HL-60 (cell line): ENCODE measurements around the gene USP24.

Source experiments
- DNase-seq, 2 experiments: peaks; one replicate each; pipeline ENCODE4 v3.0.0-alpha.2; 2010 to 2020; ENCODE audit warnings: low read depth in 1 of 2, low spot score in 1 of 2
- H3K27ac ChIP-seq: fragments of 250-450 bp; sonication (Bioruptor Pico); replicated peaks from 2 replicates; pipeline ENCODE4 v1.5.1; 2020; ENCODE audit warnings: mild to moderate bottlenecking, moderate library complexity
- H3K27me3 ChIP-seq: fragments of 250-450 bp; sonication (Bioruptor Pico); 2 replicates; pipeline ENCODE4 v1.5.1; 2021; ENCODE audit warnings: mild to moderate bottlenecking, moderate library complexity; ENCODE audit not compliant: insufficient read depth, poor library complexity, severe bottlenecking
- H3K4me3 ChIP-seq: replicated peaks from 2 replicates; pipeline ENCODE4 v1.5.1; 2011; ENCODE audit warnings: mild to moderate bottlenecking, control low read depth, low read length; ENCODE audit not compliant: insufficient read depth
- GABPA ChIP-seq: IDR thresholded peaks from 2 replicates; pipeline ENCODE4 v1.6.1; 2012; ENCODE audit warnings: low read depth
- POLR2AphosphoS5 ChIP-seq: IDR thresholded peaks from 2 replicates; pipeline ENCODE4 v1.6.1; 2012; ENCODE audit warnings: low read depth
- SPI1 ChIP-seq: IDR thresholded peaks from 2 replicates; pipeline ENCODE4 v1.6.1; 2012; ENCODE audit warnings: low read depth, mild to moderate bottlenecking, borderline replicate concordance
- TF ChIP-seq, protein P1 (sequence below): IDR thresholded peaks from one replicate; pipeline ENCODE4 v1.5.1; 2011; ENCODE audit warnings: low read length, control low read depth, inconsistent platforms; ENCODE audit not compliant: insufficient read depth
- TF ChIP-seq, protein P2 (sequence below): IDR thresholded peaks from 2 replicates; pipeline ENCODE4 v1.6.1; 2012; ENCODE audit warnings: low read depth; ENCODE audit not compliant: insufficient replicate concordance

The USP24 gene

GRCh38 chr1:55239548-55239947 is 24.4 kb upstream of the USP24 start:
- no peak overlapping the region for H3K27ac ChIP-seq

GRCh38 chr1:55235722-55236121 is 20.6 kb upstream of the USP24 start:
- Histone ChIP-seq H3K27me3 (no peaks in the 10 kb centered on the region), H3K4me3 (no peak overlapping the region), H3K27ac (no peak overlapping the region)
- DNase-seq: no peak
- no peak for TF ChIP-seq GABPA
- no peak for TF ChIP-seq POLR2AphosphoS5
- TF ChIP-seq, protein P1, sequence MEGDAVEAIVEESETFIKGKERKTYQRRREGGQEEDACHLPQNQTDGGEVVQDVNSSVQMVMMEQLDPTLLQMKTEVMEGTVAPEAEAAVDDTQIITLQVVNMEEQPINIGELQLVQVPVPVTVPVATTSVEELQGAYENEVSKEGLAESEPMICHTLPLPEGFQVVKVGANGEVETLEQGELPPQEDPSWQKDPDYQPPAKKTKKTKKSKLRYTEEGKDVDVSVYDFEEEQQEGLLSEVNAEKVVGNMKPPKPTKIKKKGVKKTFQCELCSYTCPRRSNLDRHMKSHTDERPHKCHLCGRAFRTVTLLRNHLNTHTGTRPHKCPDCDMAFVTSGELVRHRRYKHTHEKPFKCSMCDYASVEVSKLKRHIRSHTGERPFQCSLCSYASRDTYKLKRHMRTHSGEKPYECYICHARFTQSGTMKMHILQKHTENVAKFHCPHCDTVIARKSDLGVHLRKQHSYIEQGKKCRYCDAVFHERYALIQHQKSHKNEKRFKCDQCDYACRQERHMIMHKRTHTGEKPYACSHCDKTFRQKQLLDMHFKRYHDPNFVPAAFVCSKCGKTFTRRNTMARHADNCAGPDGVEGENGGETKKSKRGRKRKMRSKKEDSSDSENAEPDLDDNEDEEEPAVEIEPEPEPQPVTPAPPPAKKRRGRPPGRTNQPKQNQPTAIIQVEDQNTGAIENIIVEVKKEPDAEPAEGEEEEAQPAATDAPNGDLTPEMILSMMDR: no peak
- TF ChIP-seq, protein P2, sequence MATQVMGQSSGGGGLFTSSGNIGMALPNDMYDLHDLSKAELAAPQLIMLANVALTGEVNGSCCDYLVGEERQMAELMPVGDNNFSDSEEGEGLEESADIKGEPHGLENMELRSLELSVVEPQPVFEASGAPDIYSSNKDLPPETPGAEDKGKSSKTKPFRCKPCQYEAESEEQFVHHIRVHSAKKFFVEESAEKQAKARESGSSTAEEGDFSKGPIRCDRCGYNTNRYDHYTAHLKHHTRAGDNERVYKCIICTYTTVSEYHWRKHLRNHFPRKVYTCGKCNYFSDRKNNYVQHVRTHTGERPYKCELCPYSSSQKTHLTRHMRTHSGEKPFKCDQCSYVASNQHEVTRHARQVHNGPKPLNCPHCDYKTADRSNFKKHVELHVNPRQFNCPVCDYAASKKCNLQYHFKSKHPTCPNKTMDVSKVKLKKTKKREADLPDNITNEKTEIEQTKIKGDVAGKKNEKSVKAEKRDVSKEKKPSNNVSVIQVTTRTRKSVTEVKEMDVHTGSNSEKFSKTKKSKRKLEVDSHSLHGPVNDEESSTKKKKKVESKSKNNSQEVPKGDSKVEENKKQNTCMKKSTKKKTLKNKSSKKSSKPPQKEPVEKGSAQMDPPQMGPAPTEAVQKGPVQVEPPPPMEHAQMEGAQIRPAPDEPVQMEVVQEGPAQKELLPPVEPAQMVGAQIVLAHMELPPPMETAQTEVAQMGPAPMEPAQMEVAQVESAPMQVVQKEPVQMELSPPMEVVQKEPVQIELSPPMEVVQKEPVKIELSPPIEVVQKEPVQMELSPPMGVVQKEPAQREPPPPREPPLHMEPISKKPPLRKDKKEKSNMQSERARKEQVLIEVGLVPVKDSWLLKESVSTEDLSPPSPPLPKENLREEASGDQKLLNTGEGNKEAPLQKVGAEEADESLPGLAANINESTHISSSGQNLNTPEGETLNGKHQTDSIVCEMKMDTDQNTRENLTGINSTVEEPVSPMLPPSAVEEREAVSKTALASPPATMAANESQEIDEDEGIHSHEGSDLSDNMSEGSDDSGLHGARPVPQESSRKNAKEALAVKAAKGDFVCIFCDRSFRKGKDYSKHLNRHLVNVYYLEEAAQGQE: no peak
- TF ChIP-seq SPI1: no peak

More at GRCh38 chr1:55239548-55239947, 24.4 kb upstream of the USP24 start:
- no peak for DNase-seq
- no peaks in the 10 kb centered on the region for H3K27me3 ChIP-seq
- TF ChIP-seq SPI1 (no peak), POLR2AphosphoS5 (no peak), GABPA (no peak)
- TF ChIP-seq, protein P2: no peak
- TF ChIP-seq, protein P1: no peak
- no peak overlapping the region for H3K4me3 ChIP-seq

DNA sequence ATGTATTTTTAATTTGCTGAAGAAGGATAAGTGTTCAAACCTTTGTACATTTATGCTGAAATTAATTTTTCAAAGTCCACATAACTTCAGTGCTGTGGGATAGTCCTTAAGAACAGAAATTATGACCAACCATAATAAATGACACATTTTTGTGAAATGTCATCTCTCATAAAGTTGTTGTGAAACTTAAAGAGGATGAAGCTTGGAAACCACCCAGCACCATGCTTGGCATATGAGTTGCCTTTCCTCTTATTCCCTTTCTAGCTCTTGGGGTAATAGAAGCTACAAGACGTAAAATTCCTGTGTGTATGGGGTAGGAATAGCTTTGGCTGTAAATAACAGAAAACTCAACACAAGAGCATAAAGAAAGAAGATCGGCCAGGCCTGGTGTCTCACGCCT is 18.9 kb upstream of the USP24 start:
- TF ChIP-seq GABPA (no peak), POLR2AphosphoS5 (no peak)
- TF ChIP-seq, protein P2: no peak
- DNase-seq: no peak
- Histone ChIP-seq H3K4me3 (no peak overlapping the region), H3K27ac (no peak overlapping the region), H3K27me3 (no peaks in the 10 kb centered on the region)
